ENCODE data around the gene GALNT2.

DNA sequence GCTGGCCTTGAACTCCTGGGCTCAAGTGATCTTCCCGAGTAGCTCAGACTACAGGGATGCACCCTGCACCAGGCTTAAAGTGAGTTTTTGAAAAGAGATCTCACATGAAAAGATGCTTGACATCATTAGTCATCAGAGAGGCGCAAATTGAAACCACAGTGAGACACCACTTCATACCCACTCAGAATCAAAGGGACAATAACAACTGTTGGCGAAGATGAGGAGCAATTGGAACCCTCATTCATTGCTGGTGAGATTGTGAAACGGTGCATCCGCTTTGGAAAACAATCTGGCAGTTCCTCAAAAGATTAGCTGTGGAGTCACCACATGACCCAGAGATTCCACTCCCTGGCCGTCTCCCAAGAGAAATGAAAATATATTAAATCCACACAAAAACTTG is 236.8 kb downstream of the GALNT2 start:
- TF ChIP-seq, protein P1, sequence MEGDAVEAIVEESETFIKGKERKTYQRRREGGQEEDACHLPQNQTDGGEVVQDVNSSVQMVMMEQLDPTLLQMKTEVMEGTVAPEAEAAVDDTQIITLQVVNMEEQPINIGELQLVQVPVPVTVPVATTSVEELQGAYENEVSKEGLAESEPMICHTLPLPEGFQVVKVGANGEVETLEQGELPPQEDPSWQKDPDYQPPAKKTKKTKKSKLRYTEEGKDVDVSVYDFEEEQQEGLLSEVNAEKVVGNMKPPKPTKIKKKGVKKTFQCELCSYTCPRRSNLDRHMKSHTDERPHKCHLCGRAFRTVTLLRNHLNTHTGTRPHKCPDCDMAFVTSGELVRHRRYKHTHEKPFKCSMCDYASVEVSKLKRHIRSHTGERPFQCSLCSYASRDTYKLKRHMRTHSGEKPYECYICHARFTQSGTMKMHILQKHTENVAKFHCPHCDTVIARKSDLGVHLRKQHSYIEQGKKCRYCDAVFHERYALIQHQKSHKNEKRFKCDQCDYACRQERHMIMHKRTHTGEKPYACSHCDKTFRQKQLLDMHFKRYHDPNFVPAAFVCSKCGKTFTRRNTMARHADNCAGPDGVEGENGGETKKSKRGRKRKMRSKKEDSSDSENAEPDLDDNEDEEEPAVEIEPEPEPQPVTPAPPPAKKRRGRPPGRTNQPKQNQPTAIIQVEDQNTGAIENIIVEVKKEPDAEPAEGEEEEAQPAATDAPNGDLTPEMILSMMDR (IDR thresholded peaks at IDR 0.05), result no peak
- TF ChIP-seq POLR2AphosphoS5 (IDR thresholded peaks at IDR 0.05; ENCODE audit: low read depth, low read length) (no peak), TCF7L2 (IDR thresholded peaks at IDR 0.05; ENCODE audit: low read depth, low read length) (no peak)
- TF ChIP-seq, protein P2, sequence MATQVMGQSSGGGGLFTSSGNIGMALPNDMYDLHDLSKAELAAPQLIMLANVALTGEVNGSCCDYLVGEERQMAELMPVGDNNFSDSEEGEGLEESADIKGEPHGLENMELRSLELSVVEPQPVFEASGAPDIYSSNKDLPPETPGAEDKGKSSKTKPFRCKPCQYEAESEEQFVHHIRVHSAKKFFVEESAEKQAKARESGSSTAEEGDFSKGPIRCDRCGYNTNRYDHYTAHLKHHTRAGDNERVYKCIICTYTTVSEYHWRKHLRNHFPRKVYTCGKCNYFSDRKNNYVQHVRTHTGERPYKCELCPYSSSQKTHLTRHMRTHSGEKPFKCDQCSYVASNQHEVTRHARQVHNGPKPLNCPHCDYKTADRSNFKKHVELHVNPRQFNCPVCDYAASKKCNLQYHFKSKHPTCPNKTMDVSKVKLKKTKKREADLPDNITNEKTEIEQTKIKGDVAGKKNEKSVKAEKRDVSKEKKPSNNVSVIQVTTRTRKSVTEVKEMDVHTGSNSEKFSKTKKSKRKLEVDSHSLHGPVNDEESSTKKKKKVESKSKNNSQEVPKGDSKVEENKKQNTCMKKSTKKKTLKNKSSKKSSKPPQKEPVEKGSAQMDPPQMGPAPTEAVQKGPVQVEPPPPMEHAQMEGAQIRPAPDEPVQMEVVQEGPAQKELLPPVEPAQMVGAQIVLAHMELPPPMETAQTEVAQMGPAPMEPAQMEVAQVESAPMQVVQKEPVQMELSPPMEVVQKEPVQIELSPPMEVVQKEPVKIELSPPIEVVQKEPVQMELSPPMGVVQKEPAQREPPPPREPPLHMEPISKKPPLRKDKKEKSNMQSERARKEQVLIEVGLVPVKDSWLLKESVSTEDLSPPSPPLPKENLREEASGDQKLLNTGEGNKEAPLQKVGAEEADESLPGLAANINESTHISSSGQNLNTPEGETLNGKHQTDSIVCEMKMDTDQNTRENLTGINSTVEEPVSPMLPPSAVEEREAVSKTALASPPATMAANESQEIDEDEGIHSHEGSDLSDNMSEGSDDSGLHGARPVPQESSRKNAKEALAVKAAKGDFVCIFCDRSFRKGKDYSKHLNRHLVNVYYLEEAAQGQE (IDR thresholded peaks at IDR 0.05; ENCODE audit: insufficient read depth in 1 of 2, low read depth in 2 of 2, low read length in 1 of 2), result no peak
